DMS114 treated with DMSO at 0.1 percent for 48 hours (cell line): ENCODE results near the gene KRTAP5-1.
"Not testable (repeated sequence)": the region's sequence is repeated elsewhere in the genome, so short reads cannot be mapped to it uniquely, and the experiment has no call there.

Experiments used
- DNase-seq: peaks from one replicate; lab custom pipeline; 2025; ENCODE audit not compliant: unreplicated experiment; lab: John Stamatoyannopoulos, UW

Gene KRTAP5-1, protein sequence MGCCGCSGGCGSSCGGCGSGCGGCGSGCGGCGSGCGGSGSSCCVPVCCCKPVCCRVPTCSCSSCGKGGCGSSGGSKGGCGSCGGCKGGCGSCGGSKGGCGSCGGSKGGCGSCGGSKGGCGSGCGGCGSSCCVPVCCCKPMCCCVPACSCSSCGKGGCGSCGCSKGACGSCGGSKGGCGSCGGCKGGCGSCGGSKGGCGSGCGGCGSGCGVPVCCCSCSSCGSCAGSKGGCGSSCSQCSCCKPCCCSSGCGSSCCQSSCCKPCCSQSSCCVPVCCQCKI

DNA sequence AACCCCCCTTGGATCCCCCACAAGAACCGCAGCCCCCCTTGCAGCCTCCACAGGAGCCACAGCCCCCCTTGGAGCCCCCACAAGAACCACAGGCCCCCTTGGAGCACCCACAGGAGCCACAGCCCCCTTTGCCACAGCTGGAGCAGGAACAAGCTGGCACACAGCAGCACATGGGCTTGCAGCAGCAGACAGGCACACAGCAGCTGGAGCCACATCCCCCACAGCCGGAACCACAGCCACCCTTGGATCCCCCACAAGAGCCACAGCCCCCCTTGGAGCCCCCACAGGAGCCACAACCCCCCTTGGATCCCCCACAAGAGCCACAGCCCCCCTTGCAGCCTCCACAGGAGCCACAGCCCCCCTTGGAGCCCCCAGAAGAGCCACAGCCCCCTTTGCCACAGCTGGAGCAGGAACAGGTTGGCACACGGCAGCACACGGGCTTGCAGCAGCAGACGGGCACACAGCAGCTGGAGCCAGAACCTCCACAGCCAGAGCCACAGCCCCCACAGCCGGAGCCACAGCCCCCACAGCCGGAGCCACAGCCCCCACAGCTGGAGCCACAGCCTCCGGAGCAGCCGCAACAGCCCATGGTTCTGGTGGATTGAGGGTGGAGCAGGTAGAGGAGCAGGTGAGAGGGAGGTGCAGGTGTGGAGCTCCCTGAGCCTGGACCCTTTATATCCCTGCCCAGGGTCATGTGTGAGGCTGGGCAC, at the start of gene KRTAP5-1:
TSS of gene KRTAP5-1 (minus strand) at position 623 of the 710 bp plus-strand sequence. CDS start at position 589, 34 bp downstream.
- DNase-seq: not testable (repeated sequence)

DNA sequence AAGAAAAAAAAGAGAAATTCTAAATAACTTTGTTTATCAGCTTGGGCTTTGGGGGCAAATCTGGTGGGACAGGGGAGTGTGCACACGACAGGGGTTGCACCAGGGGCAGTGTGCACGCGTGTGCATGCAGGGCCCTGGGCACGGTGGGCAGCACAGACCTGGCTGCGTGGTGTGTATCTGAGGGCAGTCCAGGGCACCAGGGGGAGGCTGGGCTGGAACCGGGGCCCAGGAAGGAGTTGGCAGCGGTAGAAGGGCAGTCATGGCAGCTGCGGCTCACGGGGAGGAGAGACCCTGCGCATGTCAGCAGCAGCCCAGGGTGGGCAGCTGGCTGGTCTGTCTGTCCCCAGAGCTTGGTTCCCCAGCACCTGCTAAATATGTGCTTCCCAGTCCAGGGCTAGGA, 48.8 kb upstream of the KRTAP5-1 start:
- no peak for DNase-seq

DNA sequence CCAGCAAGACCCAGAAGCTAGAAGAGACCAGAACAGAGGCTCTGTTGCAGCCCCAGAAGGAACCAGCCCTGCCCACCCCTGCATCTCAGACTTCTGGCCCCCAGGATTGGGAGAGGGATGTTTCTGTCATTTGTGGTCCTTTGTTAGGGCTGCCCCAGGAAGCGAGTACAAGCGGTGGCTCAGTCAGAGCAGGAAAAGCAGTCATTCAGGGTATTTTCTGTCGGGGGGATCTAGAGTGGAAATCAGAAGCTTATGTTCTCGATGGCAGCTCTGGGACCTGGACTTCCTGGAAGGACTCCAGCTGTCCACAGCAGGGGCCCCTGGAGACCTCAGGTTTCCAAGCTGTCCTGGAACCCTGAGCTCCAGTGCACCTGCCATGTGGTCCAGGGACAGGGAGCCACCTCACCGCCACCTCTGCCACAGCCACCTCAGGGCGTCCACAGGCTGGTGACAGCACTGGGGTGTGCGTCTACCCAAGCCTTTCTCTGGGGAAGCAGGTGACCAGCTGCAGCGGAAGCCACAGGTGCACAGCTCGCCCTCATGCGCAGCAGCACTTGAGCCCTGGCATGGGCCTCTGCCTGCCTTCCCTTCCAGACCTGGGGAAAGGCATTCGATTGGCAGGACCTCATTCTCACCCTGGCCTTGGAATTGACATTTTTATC, 47.1 kb upstream of the KRTAP5-1 start:
- DNase-seq: no peak

DNA sequence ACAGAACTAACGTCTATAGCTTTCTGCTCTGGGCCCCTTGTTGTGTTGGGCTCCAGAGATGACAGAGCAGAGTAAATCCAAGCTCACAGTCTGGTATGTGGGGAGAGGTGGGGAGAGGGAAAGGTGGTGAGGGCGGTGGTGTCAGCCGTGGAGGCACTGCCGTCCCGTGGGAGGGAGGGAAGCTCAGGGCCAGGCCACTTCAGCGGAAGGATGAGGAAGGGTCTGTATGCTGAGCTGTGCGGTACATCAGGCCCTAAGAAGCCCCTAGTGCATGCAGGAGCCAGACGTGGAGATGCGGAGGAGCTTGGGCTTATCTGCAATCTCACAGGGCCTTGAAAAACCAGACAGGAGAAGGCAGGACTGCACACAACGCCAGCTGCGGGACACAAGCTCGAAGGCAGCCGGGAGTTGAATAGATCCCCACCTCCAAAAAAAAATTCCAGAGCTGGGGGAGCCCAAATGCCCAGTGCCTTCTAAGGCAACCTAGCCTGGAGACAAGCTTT, 46.0 kb upstream of the KRTAP5-1 start:
- DNase-seq: no peak

GRCh38 chr11:1630271-1630670, 45.2 kb upstream of the KRTAP5-1 start:
- no peak for DNase-seq

- no peak for DNase-seq
Observed at GRCh38 chr11:1629326-1630185, 44.5 kb upstream of the KRTAP5-1 start, which contains the start of gene KRTAP5-5. KRTAP5-5 (plus strand) TSS chr11:1629775; CDS start chr11:1629841, 66 bp downstream.

GRCh38 chr11:1628506-1629325, 43.6 kb upstream of the KRTAP5-1 start:
- DNase-seq: no peak

GRCh38 chr11:1625541-1625940, 40.5 kb upstream of the KRTAP5-1 start:
- DNase-seq: no peak

DNA sequence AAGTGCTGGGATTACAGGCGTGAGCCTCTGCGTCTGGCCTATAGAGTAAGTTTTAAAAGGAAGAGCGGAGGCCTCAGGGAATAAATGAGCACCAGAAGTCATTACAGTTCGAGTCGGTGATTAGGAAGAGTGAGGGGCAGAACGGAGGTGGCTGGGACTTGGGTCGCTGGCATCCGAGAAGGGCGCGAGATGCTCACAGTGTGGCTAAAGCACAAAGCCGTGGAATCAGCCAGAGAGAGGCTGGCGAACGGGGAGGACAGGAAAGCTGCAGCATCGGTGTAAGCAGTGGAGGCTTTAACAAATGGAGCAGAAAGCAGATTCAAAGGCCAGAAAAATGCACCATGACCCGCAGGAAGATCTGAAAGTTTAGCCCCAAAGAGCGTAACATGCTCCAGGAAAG, 39.5 kb upstream of the KRTAP5-1 start:
- no peak for DNase-seq

DNA sequence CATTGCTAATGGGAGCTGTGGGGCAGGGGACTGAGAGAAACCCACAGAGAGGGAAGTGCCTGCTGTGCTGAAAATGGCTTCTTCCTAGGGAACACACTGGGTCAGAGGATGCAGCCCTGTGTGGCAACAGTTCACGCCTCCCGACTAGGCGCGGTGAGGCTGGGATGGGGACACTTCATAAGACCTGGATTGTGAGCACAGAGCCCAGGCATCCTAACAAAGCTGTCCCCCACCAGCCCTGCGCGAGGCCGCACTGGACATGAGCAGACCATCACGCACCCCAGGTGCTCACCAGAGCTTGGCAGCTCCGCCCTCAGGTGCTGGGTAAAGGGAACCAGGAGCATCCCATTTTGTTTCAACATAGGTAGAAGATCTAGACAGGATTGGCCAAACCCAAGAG, 38.6 kb upstream of the KRTAP5-1 start:
- no peak for DNase-seq

DNA sequence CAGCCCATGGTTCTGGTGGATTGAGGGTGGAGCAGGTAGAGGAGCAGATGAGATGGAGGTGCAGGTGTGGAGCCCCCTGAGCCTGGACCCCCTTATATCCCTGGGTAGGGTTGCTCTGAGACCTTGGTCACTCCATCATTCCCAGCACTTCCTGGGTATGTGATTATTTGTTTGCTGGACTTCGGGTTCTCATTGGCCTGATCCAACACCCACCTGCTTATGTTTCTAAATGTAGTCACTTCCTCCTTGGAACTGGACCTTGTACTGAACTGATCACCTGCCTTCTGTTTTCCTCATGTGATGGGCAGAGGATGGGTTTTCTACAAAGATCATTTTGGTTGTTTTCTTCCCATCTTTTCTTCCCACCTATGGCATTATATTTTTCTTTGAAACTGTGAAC, 37.0 kb upstream of the KRTAP5-1 start, which contains the start of gene KRTAP5-4:
TSS of gene KRTAP5-4 (minus strand) at position 53 of the 400 bp plus-strand sequence. CDS start at position 8, 45 bp downstream.
- DNase-seq: no peak

GRCh38 chr11:1619449-1619848, 34.4 kb upstream of the KRTAP5-1 start:
- no peak for DNase-seq

DNA sequence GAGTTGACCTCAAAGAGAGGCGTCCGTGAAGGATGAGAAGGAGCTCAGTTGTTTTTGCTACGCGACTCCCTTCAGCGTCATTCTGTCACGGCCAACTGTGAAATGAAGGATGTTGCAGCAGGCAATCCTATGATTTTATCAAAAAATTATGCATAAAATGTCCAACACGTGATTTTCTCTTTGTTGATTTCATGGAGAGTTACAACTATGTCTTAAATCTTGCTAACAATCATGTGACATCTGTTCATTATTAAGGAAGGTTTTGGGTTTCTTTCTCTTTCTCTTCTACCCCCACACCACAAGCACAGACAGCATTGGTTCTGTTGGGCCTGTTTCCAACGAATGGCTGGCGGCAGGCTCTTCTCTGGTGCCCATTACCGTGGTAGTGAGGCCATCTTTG, 33.1 kb upstream of the KRTAP5-1 start:
- no peak for DNase-seq

DNA sequence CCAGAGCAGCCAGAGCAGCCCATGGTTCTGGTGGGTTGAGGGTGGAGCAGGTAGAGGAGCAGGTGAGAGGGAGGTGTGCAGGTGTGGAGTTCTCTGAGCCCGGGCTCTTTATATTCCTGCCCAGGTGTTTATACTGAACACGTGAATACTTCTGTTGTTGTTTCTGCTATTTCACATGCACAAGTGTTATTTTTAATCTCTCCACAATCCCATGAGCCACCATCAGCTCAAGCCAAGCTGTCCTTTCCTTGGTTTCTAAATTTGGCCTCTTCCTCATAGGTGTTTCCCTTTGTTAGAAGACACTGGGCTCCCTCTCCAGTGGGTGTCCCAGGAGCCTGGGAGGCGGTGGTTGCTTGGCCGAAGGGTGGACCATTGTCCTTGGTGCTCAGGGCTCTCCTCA, 23.3 kb upstream of the KRTAP5-1 start, which contains the start of gene KRTAP5-3:
TSS of gene KRTAP5-3 (minus strand) at position 101 of the 400 bp plus-strand sequence. CDS start at position 23, 78 bp downstream.
- no peak for DNase-seq

- DNase-seq: not testable (repeated sequence)
Observed at GRCh38 chr11:1607901-1608300, 22.8 kb upstream of the KRTAP5-1 start.

- not testable (repeated sequence) for DNase-seq
Observed at GRCh38 chr11:1607156-1607845, 22.2 kb upstream of the KRTAP5-1 start.

GRCh38 chr11:1605923-1606322, 20.8 kb upstream of the KRTAP5-1 start:
- DNase-seq: not testable (repeated sequence)

DNA sequence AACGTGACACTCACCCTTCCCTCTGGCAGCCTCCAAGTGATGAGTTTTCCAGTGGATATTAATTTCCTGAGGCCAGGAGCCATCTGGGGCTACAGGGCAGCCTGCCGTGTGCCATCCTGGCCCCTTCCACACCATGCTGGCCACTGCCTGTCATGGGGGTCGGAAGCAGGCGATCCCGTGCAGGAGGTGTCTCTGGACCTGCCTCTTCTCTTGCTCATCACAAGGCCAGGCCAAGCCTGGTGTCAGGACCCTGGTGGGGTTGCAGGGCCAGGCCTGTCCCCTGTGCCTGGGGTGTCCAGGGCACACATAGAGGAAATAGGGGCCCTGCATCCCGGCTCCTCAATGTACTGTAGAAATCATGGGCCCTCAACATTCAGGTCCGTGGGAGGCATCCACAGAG, 19.6 kb upstream of the KRTAP5-1 start:
- no peak for DNase-seq

- DNase-seq: no peak
Observed at GRCh38 chr11:1604181-1604580, 19.1 kb upstream of the KRTAP5-1 start.
